ENCODE results near the gene LGALS16. TPM values are rescaled to one million over a fixed set of nuclear protein-coding genes. Genes with fewer than 3 reads are reported as not detected.

LGALS16 gene
- total and polyA plus RNA-seq, 10 of the 15 experiments (the other 5 are each of a cell fraction or from before 2014, with no cell fraction given), result not detected

- Histone ChIP-seq H3K27me3 (replicated peaks in 1 of 2; ENCODE audit: control insufficient read depth in 2 of 2, insufficient read depth in 2 of 2, low read length in 1 of 2) (no peaks in the 10 kb centered on the region; a peak in 1 of 4 replicates), H2AFZ (ENCODE audit: control insufficient read depth, low read depth, low read length) (no peak overlapping the region), H3K9ac (ENCODE audit: control insufficient read depth, insufficient read depth, low read length) (no peak overlapping the region), H3K27ac (ENCODE audit: control insufficient read depth, insufficient read depth) (no peak overlapping the region), H4K20me1 (ENCODE audit: control insufficient read depth, insufficient read depth) (no peaks in the 10 kb centered on the region), H3K4me2 (ENCODE audit: control insufficient read depth, insufficient read depth) (no peak overlapping the region), H3K4me1 (ENCODE audit: control insufficient read depth, insufficient read depth, low read length) (no peaks in the 10 kb centered on the region), H3K9me3 (replicated peaks; ENCODE audit: control insufficient read depth, insufficient read depth, low read length) (no peaks in the 10 kb centered on the region), H3K4me3 (no peak overlapping the region), H3K79me2 (ENCODE audit: control insufficient read depth, insufficient read depth, low read length) (no peaks in the 10 kb centered on the region), H3K36me3 (ENCODE audit: control insufficient read depth in 2 of 2, insufficient read depth in 2 of 2, low read length in 1 of 2) (no peaks in the 10 kb centered on the region)
- ChIA-PET POLR2A (interaction anchor here (0.6 kb wide), 1 partner anchor 191 kb away, joined by 4 read pairs; no protein-coding TSS in a partner anchor), RAD21 (ENCODE audit: unreplicated experiment) (no interaction called here), CTCF (no interaction called here), SMC1A (ENCODE audit: uncharacterized antibody, unreplicated experiment) (no interaction called here)
- in situ Hi-C loops (cut with MboI), result no loop called here
- WGBS (ENCODE audit: insufficient coverage, insufficient replicate concordance, low lambda C conversion rate, missing lambda C conversion rate), result 34% methylated on average over 4 of the region's 4 CpGs
- ATAC-seq (no peak), DNase-seq (ENCODE audit: low read depth, low spot score) (no peak), FAIRE-seq (no peak)
- intact Hi-C loops (cut with micrococcal nuclease; ENCODE audit: unreplicated experiment), result no loop called here
- no TSS peak for BruUV-seq (replicated peaks)
- TF ChIP-seq TCF3 (IDR thresholded peaks at IDR 0.05; ENCODE audit: borderline replicate concordance, insufficient read depth, low read depth, low read length), result no peak
- no peak for TF ChIP-seq CREB1 (IDR thresholded peaks at IDR 0.05; ENCODE audit: low read depth)
- TF ChIP-seq, protein P1, sequence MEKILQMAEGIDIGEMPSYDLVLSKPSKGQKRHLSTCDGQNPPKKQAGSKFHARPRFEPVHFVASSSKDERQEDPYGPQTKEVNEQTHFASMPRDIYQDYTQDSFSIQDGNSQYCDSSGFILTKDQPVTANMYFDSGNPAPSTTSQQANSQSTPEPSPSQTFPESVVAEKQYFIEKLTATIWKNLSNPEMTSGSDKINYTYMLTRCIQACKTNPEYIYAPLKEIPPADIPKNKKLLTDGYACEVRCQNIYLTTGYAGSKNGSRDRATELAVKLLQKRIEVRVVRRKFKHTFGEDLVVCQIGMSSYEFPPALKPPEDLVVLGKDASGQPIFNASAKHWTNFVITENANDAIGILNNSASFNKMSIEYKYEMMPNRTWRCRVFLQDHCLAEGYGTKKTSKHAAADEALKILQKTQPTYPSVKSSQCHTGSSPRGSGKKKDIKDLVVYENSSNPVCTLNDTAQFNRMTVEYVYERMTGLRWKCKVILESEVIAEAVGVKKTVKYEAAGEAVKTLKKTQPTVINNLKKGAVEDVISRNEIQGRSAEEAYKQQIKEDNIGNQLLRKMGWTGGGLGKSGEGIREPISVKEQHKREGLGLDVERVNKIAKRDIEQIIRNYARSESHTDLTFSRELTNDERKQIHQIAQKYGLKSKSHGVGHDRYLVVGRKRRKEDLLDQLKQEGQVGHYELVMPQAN (conservative IDR thresholded peaks at IDR 0.05), result no peak
- TF ChIP-seq MXI1 (IDR thresholded peaks at IDR 0.05; ENCODE audit: low read depth, low read length), result no peak
- TF ChIP-seq TCF7 (IDR thresholded peaks at IDR 0.05; ENCODE audit: borderline replicate concordance), result no peak
- no peak for TF ChIP-seq LARP7 (IDR thresholded peaks at IDR 0.05)
- TF ChIP-seq HCFC1 (IDR thresholded peaks at IDR 0.05; ENCODE audit: low read length), result no peak
- no peak for TF ChIP-seq ATF3 (IDR thresholded peaks at IDR 0.05; ENCODE audit: borderline replicate concordance, extremely low read depth, low read depth, low read length)
- no peak for TF ChIP-seq CHD1 (IDR thresholded peaks at IDR 0.05; ENCODE audit: low read depth, low read length)
- no peak for TF ChIP-seq SMARCA5 (IDR thresholded peaks at IDR 0.05)
- no peak for TF ChIP-seq ZBED1 (IDR thresholded peaks at IDR 0.05; ENCODE audit: borderline replicate concordance)
- TF ChIP-seq KDM1A (IDR thresholded peaks at IDR 0.05; ENCODE audit: borderline replicate concordance), result no peak
- TF ChIP-seq MTA2 (IDR thresholded peaks at IDR 0.05; ENCODE audit: low read depth), result no peak
Observed at GRCh38 chr19:39631178-39631577, 24.5 kb upstream of the LGALS16 start.

Data from GM12878 (cell line).